GM18502 (cell line): Measurements from ENCODE around the gene MRPS27.

Experiments
- ATAC-seq: cut with Tn5 transposase; IDR thresholded peaks from one replicate; pipeline ENCODE4 v1.9.1; 2021; ENCODE audit warnings: mild to moderate bottlenecking; ENCODE audit not compliant: unreplicated experiment, poor library complexity

Gene MRPS27

DNA sequence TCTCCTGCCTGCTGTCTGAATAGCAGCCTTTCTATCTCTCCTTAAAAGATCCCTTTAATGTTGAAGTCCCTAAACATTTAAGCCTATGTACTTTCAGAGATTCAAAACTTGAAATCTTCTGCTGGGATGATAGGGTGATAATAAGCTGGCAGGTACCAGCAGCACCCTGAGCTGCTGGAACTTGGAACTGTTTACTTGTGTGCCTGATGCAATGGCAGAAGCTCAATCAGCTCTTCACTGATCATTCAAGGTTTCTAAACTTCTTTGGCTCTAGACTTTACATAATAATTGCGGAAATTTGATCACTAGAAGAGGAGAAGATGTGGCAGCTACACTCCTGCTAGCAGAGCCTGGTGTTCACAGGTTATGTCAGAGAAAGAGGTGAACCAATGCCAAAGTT is 27.6 kb downstream of the MRPS27 start:
- ATAC-seq: no peak

DNA sequence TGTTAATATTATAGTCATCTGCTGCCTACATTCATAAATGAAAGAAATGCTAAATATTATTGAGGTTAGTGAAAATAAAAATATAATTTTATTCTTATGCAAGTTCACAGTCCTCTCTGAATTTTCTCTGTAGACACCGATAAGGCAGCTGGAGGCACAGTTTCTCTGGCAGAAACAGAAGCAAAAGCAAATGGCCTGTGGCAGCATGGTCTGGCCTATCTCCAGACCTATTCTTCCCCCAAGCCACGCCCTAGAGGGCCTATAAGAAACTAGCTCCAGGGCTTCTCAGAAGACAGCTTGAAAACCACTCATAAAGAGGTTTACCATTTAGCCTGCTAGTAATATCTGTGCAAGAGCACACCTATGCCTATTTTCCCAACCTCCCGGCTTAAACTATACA is 28.4 kb downstream of the MRPS27 start:
- ATAC-seq: no peak

GRCh38 chr5:72290356-72291133 is 29.5 kb downstream of the MRPS27 start:
- ATAC-seq: no peak

DNA sequence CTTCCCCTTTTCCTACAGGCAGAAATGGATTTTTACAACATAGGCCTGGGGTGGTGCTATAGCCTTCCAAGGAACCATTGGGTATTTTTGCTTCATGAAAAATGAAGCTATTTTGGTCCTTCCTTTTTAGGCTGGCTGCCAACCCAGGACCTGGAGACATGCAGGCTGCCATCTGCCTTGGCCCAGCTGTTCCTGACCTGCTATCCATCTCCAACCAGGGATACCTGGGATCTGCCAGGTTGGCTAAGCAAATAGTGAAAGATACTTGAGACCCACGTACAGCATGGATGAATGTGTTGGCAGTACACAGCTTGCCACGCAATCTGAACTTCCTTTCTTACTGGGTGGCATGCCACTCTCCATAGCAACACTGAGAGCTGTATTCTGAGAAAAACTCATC is 31.1 kb downstream of the MRPS27 start:
- ATAC-seq: no peak

DNA sequence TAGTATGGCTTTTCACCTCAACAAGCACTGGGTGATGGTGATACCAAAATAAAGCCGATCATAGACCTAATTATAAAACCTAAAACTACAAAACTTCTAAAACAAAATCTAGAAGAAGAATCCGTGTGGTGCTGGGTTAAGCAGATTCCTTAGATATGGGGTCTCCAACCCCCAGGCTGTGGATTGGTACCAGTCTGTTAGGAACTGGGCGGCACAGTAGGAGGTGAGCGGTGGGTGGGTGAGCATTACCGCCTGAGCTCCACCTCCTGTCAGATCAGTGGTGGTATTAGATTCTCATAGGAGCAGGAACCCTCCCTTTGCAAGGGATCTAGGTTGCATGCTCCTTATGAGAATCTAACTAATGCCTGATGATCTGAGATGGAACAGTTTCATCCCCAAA is 33.2 kb downstream of the MRPS27 start:
- no peak for ATAC-seq

DNA sequence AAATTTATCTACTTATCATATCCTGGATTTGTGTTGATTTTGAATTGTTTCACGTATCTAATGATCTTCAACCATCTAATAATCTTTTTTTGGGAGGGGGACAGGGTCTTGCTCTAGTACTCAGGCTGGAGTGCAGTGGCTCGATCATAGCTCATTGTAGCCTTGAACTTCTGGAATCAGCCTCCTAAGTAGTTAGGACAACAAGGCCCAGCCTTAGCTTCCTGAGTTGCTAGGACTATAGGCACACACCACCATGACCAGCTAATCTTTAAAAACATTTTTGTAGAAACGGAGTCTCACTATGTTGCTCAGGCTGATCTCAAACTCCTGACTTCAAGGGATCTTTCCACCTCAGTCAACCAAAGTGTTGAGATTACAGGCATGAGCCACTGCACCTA is 34.6 kb downstream of the MRPS27 start:
- ATAC-seq: no peak

GRCh38 chr5:72284559-72285423 is 35.2 kb downstream of the MRPS27 start:
- no peak for ATAC-seq

DNA sequence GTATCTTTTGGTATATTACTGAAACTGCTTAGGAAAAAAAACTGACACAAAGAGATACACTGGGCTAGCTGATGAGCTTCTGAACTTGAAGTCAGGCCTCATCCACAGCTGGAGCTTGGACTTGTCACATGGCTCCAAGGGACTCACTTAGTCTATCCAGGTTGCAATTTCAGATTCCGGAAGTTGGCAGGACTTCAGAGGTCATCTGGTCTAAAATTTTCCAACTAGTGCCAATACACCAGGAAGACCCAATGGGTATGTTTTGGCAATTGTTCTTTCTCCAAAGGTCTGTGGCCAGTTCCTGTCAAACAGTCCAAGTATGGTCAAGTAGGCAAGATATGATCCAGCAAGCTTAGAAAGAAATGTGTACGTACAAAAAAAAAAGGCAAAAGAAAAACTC is 36.7 kb downstream of the MRPS27 start:
- ATAC-seq: no peak

DNA sequence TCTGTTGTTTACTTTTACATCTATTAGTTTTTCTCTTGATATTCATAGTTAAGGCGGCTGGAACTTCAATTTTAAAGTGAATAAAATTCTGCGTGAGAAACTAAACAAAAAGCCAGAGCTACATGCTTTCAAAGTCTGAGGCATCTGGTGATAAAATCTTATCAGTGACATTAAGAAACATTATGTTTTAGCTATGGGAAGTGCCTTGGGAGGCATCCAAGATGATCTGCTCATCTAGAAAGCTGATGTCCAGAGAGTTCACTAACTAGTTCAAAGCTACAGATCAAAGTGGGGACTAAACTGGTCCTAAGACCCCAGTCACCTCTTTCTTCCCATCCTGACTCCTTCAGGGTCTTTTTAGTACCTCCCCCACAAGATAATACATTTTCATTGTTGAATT is 37.2 kb downstream of the MRPS27 start:
- no peak for ATAC-seq

DNA sequence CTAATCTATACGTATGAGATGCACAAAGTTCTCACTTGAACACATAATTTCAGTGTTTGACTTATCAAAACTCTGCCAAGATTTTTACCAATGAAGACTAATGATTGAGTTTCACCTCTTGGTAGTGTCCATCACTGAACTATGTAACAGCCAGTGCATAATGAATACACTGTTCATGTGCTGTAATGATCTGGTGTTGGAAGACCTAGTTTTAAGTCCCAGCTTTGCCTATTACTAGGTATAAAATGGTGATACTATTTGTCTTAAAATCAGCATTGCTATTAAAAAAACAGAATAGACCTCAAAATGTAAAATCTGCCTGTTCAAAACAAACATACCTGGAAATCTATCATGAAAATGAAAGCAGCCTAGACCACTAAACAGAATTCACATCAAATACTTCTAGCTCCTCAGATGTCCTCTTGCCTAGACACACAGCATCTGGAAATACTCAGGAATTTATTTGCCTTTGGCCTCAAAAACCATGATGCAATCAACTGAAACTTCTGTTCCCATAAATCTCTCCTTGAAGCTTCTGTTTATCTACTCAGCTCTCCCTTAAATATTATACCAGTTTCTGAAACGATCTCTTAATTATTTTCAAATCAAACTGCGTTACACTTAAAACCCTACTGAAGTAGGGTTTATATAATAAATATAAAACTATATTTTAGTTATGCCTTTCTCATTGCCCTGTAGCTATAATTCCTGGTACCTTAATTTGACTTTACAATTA is 38.1 kb downstream of the MRPS27 start:
- no peak for ATAC-seq

DNA sequence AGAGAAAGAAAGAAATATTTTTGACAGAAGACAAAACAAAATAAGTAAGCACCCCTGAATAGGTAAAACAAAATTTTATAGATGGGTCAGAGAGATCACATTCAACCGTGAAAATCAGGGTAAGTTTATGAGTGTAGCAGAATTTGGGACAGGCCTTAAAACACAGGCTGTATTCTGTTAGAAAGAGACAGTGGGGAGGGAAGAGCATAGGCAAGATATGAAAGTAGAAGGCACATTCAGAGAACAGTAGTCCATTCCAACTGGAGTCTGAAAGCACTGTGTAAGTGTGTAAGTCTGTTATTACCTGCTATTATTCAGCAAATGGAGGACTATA is 38.6 kb downstream of the MRPS27 start:
- no peak for ATAC-seq

DNA sequence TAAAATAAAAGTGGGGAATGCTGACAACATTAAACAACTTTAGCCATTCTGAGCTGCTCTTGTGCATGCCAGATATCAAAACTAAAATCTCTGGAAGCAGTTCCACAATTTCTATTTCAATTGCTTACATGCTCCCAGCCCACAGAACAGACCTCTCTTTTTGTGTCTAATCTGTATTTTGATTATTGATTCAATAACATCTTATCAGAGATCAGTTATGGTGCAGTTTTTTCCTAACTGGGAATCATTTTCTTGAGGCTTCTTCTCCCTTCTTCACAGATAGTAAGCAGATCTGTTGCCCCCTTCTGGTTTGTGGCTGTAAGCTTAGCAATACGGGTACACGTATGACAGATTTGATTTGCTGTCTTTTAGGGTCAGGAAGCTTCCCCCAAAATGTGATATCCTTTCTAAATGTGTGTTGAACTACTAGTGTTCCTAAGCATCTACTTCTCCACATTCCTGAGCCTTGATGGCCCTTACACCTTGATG is 39.4 kb downstream of the MRPS27 start:
- no peak for ATAC-seq

DNA sequence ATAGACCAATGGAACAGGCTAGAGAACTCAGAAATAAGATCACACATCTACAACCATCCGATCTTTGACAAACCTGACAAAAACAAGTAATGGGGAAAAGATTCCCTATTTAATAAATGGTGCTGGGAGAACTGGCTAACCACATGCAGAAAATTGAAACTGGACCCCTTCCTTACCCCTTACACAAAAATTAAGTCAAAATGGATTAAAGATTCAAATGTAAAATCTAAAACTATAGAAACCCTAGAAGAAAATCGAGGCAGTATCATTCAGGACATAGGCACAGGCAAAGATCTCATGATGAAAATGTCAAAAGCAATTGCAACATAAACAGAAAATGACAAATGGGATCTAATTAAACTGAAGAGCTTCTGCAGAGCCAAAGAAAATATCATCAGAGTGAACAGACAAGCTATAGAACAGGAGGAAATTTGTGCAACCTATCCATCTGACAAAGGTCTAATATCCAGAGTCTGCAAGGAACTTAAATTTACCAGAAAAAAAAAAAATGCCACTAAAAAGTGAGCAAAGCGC is 43.8 kb downstream of the MRPS27 start:
- ATAC-seq: no peak

DNA sequence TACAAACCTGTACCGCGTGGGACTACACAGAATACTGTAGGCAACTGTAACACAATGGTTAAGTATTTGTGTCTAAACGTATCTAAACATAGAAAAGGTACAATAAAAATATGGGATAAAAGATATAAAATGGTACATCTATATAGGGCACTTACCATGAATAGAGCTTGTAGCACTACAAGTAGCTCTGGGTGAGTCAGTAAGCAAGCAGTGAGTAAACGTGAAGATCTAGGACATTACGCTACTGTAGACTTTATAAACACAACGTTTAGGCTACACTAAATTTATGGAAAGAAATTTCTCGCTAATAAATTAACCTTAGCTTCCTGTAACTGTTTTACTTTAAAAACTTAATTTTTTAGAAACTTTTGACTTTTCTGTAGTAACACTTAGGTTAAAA is 46.5 kb downstream of the MRPS27 start:
- ATAC-seq: no peak

DNA sequence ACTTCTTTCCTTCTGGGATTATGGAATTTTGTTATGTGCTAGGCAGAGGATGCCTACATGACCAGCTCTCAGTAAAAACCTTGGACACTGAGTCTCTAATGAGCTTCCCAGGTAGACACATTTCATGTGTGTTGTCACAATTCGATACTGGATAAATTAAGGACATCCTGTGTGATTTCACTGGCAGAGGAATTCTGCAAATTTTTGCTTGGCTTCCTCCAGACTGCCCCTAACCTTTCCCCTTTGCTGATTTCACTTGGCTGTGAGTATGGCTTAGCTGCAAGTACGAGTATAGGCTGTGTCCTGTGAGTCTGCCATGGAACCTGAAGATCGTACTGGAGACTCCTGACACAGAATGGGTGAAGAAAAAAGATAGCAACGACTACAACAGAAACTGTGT is 47.6 kb downstream of the MRPS27 start:
- ATAC-seq: no peak

DNA sequence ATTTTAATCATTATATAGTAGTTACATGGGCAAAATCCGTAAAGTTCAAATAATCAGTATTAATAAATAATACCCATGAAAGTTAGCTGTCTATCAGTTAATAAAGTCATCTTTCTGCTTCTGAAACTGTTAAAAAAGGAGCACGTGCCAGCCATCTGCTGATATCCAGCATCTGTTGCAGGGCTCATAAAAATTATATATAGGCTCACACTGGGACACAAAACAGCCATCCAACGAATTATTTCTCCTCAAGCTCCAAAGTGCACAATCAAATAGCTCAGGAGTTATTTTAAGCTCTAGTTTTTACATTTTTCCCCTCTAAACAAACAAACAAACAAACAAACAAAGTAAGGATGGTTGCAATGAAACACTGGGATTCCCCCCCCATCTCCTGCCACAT is 48.3 kb downstream of the MRPS27 start:
- ATAC-seq: no peak

DNA sequence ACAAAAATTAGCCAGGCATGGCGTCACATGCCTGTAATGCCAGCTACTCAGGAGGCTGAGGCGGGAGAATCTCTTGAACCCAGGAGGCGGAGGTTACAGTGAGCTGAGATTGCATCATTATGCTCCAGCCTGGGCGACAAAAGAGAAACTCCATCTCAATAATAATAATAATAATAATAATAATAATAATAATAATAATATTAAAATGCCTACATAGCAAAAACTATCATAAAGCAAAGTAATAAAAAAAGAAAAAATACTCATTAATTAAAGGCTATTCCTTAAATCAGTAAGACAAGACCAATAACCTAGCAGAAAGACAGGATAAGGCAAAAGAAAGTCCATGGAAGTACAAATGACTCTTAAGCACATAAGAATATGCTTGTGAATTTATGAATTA is 50.0 kb downstream of the MRPS27 start:
- no peak for ATAC-seq

DNA sequence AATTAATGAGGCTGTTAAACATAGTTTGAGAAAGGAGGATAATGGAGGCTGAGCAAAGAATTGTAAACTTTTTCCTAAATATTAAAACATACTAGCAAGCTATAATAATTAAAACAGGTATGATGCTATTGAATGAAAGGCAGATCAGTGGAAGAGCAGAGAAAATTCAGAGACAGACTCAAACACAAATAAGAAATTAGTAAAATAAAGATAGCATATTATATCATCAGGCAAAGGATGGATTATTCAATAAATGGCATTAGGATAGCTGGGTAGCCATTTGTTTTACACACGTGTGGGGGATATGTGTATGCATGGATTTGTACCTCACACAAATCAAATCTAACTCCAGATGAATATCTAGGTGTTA is 50.6 kb downstream of the MRPS27 start:
- no peak for ATAC-seq

GRCh38 chr5:72268753-72269410 is 51.2 kb downstream of the MRPS27 start:
- ATAC-seq: no peak

DNA sequence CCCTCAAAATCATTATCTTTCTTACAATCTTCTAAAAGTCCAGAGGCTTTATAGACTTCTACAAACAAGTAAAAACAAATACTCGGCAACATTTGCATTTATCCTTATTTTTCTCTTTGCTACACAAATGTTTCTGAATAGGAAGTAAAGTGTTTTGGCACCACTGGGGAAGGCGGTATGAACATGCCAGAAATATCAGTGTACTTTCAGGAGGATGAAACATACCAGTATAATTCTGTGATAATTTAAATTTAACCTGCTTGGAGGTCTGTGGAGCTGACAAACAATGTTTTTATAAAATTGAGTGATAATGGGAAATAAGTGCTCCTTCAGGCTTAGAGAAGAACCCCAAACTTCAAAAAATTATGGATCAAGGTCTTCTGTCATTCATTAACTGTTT is 51.8 kb downstream of the MRPS27 start:
- ATAC-seq: no peak
